HG03175 (cell line): ENCODE data around the gene MRPL14.

Experiments used
- ATAC-seq: cut with Tn5 transposase; IDR thresholded peaks from one replicate; pipeline ENCODE4 v1.9.1; 2021; ENCODE audit warnings: mild to moderate bottlenecking, moderate library complexity; ENCODE audit not compliant: unreplicated experiment

MRPL14 gene

GRCh38 chr6:44067173-44068139 is 59.8 kb downstream of the MRPL14 start:
- no peak for ATAC-seq

- no peak for ATAC-seq
Observed at GRCh38 chr6:44066394-44067172, 60.7 kb downstream of the MRPL14 start.

GRCh38 chr6:44065443-44066140 is 61.7 kb downstream of the MRPL14 start:
- no peak for ATAC-seq

- no peak for ATAC-seq
Observed at GRCh38 chr6:44064948-44065272, 62.3 kb downstream of the MRPL14 start.

- ATAC-seq = no peak
Observed at GRCh38 chr6:44064089-44064947, 62.9 kb downstream of the MRPL14 start.

- ATAC-seq = no peak
Observed at GRCh38 chr6:44063561-44064059, 63.6 kb downstream of the MRPL14 start.
